Stimulated activated CD8-positive, alpha-beta memory T cell treated with anti-CD3 and anti-CD28 coated beads, Interleukin-7, amount 100 ng/mL, for 48 hours (primary cell): Measurements from ENCODE around the gene SAMD4A.
"Not testable (repeated sequence)": the region's sequence is repeated elsewhere in the genome, so short reads cannot be mapped to it uniquely, and the experiment has no call there.

ENCODE experiments used
- DNase-seq, 2 donors: peaks; one replicate each; pipeline ENCODE4 v3.0.0-alpha.2; 2020; ENCODE audit warnings: low read depth in 1 of 2; ENCODE audit errors: extremely low read depth in 1 of 2

The SAMD4A gene

DNA sequence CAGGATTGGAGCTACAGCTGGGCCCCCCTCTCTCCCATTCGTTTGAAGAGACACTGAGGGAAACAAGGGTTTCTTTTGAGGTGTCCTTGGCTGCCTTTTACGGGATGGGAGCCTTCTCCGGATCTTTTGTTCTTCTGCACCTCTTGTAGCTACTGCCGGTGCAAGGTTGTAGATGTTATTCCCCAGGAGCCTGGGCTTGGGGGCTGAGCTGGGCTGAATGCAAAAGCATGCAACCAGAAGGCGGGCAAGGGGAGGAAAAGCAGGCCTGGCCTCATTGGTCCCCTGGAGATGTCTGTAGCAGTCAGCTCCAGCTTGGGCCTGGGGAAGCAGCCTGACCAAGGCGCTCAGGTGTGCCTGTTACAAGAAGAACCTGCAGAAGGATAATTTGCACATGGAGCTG, 225.4 kb downstream of the SAMD4A start:
- no peak for DNase-seq

DNA sequence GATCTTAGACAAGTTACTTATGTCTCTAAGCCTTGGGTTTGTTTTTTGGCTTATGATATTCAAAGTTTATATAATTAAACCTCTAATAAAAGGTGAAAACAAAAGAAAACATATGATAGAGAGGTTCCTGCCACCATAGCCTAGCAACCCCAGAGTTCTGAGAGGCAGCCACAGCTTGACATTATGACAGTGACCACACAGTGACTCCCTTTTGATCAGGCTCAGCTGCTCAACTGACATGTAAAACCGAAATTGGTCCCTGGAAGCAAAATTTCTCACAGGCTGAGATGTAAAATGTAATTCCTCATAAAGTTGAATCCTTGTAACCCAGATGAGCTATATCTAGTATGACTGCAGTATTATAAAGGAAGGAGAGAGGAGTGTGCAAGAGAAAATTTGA, 227.2 kb downstream of the SAMD4A start:
- no peak for DNase-seq

DNA sequence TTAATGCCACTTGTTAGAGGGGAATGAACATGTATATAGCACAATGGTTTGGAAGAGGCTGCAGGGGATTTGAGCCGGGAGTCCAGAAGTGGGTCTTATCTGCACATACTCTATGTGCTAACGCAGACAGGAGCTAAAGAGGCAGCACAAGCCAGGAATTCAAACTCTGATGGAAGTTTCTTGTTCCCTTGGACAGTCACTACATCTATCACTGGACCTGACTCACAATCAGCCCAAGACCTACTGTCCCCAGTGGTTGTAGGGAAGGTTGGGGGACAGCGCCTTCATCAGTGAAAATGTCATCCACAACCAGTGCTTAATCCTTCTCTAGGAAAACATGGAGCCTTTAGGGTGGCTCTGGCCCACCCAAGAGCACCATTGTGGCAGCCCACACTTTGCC, 227.9 kb downstream of the SAMD4A start:
- DNase-seq = no peak

DNA sequence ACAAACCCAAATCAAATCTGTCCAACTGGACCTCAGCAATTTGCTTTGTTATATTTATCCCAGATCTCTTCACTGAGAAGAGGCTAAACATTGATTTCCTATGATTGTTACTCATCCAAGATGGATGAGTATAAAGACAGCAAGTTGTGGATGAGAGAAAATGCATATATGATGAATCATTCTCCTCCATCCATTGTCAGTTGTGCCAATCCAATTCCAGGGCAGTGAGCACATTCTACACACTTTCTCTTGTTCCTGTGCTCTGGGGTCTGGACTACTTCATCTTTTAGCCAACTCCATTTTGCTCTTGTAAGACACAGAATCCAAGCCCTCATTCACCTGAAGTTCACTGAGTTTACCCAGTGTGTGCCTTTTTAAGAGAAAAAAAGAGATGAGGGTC, 230.0 kb downstream of the SAMD4A start:
- DNase-seq = no peak

DNA sequence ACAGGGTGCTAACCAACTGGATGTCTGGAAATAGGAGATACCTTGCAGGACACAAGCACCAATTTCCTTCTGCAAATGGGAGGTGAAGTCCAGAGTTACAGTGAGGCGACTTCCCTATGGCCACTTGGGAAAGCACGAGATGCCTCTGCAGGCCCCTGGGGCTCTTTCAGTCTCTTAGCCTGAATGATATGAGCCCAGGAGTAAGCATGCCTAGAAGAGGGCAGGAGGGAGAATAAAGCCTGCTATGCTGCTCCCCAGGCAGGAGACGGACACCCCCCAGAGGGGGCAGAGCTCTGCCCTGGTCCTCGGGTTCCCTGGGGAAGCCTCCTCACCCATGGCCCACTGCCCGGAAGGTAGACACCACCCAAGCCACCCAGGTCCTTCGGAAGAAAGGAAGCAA, 230.6 kb downstream of the SAMD4A start:
- no peak for DNase-seq

DNA sequence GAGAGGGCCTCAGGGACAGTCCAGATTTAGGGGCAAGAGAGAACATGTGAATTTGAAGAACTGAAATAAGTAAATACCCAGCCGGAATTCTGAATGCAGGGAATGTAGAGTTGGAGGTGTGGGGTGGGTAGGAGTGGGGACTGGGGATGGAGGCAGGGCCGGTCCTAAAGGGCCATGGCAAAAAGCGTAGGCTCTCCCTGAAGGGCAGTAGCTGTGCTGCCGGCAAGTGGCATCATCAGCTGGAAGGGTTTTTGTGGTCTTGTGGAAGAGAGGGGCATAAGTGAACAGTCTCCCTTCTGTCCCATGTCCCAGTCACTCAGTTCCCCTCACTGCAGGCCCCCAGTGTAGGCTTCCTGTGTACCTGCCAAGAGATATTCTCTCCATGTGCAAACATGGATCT, 231.1 kb downstream of the SAMD4A start:
- no peak for DNase-seq

DNA sequence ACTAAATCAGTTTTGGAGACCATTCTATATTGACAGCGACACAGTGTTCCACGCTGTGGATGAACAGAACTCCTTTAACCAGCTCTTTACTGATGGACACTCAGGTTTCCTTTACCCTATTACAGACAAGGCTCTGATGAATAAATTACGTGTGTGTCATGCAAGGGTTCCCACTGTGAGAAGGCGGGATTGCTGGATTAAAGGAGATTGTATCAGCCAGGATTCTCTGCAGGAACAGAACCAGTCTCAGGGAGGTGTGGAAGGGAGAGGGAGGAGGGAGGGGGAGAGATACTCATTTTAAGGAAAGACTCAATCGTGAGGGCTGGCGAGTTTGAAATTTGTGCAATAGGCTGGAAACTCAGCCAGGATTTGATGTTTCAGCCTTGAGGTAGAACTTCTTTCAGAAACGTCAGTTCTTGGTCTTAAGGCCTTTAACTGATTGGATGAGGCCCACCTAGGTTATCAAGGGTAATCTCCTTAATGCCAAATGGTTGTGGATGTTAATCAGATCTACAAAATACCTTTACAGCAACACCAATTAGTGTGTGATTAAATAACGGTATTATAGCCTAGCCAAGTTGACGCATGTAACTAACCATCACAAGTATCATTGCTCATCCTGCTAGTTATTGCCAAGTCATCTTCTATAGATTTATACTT, 231.7 kb downstream of the SAMD4A start:
- no peak for DNase-seq

DNA sequence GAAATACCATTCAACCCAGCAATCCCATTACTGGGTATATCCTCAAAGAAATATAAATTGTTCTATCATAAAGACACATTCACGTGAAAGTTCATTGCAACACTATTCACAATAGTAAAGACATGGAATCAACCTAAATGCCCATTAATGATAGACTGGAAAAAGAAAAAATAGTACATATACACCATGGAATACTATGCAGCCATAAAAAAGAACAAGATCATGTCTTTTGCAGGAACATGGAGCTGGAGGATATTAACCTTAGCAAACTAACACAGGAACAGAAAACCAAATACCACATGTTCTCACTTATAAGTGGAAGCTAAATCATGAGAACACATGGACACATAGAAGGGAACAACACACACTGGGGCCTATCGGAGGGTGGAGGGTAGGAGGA, 234.6 kb downstream of the SAMD4A start:
- DNase-seq = not testable (repeated sequence)

DNA sequence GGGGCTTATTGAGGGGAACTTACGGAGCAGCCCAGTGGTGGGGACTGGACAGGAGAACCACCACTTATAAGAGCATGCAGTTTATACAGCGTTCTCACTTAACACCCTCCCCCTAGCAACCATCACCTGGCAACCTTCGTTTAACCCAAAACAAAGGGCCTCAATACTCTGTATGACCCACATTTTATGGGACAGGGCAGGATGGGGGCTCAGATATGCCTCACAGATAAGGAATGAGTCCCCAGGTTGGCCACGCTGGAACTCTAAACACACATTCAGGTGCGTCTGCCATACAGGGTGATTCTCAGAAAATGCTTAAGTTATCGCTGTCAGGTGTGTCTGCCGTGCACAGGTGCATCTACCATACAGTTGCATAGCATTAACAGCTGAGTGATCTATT, 236.5 kb downstream of the SAMD4A start:
- no peak for DNase-seq

DNA sequence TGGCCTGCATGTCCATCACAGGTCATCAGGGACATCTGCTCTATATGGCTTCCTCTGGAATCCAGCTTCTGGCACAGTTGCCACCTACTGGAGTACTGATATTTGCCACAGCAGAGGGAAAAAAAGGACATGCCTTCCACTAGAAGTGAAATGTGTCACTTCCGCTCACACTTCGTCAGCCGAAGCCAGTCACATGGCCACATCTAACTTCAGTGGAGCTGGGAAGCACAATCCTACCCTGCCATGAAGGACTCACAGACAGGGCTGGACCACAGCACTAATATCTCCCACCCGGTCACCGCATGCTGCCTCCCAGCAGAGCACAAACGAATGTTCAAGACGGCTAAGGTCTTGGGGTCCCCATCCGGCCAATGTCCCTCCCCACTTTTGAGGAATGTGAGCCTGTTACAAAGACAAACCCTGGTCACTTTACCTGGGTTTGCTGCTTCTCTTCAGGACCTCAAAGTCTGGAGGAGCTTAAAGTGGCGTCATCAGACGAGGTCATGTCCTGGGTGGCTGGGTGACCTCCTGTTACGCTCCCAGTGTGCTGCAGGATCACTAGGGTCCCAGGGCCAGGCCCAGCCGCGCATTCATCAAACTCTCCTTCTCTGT, 237.1 kb downstream of the SAMD4A start:
- DNase-seq = no peak

DNA sequence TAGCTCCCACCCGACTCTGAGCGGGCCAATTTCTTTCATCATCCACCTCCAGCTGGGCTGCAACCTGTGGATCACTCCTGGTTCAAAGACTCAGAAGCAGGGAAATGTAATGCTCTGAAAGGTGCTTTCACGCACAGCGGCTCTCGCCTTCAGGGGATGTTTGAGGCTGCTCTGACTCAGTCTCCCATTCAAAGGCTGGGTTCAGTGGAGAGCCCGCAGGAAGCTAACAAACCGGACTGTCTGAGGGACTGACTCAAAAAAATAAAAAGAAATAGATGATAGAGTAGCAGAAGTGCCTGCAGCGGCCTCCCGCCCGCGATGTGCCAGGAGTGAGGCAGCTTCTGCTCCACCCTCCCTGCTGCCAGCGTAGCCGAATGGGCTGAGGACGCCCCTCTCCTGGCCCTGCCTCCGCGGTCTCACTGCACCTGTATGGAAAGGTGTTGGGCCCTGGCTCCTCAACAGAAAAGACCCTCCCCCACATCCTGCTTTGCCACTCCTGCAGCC, 237.7 kb downstream of the SAMD4A start:
- DNase-seq = no peak

DNA sequence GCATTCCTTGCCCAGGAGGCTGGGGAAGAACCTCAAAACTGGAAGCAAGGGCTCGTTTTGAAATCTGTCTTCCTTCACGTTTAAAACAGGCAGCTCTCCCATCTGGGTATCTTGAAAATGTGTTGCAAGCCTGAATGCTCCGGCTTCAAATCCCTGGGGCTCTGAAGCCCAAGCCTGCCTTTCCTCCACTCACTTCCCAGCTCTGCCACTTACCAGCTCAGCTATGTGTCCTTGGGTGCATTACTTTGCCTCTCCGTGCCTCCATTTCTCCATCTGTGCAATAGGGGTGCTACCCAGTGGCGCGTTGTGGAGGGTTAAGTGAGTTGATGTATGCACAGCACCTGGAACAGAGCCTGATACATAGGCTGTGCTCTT, 238.1 kb downstream of the SAMD4A start:
- DNase-seq = no peak

DNA sequence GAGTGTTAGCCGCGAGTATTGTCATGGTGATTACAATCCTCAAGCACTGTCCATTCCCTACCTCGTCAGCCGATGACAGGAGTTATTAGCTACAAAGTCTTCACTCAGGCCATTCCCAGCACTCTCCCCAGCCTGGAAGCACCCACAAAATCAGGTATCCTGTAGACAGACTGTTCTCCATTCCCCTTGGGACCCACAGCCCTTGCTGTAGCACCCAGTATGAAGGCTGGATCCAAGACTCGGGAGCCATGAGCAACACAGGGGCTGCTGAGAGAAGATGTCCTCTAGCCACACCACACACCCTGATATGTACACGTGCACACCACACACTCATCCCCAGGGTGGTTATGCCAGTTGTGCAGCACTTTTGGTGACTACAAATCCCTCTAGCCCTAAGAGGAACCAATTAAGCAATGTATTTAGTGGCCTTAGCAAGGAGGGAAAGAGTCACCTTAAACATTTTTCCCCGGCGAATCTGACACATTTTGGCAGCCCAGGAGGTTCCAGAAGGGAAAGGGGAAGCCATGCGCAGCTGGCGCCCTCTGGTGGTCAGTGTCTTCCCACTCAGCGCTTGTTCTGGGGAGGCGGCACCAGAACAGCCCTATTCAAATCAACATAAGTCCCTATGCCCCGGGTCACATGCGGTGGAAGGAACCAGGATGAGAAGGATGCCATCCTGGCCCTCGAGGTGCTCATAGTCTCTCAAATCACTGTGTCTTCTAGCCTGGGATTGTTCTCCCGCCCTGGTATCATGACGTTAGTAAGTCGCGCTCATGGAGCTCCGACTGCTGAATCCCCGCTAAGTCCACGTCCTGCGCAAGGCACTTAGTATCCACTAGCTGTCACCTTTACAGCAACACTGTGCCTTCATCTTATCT, 238.8 kb downstream of the SAMD4A start:
- peak; percentile 51 to 59 for DNase-seq

DNA sequence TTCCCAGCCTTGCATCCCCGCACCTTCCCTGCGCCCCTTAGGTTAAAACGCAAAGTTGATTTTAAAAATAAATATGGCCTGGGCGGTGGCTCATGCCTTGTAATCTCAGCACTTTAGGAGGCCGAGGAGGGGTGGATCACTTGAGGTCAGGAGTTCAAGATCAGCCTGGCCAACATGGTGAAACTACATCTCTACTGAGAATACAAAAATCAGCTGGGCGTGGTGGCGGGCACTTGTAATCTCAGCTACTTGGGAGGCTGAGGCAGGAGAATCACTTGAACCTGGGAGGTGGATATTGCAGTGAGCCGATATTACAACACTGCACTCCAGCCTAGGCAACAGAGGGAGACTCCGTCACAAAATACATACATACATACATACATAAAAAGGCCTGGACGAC, 239.7 kb downstream of the SAMD4A start:
- no peak for DNase-seq

DNA sequence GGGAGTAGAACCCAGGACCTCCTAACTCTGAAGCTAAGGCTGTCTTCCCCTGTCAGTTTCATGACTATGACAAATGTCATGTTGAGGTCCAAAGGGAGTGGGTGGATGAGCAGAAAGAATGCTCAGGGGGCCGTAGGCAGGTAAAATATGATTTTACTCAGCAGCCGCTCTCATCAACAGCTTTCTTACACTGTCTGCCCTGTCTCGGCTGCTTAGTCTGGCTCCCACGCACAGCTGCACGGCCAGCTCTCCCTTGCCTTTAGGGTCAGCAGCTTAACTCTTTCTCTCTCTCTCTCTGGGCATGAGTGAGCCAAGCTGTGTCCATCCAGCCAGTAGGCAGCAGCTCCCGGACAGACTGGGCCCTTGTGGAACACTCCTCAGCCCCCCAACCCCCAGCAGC, 240.5 kb downstream of the SAMD4A start:
- DNase-seq = no peak

DNA sequence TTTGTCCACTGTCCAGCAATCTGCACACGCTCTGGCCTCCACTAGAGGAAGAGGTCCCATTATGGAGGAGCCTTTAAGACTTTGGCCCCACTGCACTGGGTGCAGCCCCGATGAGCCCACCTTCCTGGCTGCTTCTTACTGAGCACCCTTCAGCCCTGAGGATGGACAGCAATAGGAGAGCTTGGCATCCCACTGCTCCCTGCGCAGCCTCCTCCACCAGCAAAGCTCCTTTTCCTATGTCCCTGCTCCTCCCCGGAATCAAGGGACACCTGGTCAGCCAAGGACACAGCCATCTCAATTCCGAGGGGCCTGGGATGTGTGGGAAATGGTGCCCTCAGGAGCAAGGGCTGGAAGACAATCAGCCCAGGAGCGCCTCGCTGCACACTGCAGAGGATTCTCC, 241.0 kb downstream of the SAMD4A start:
- DNase-seq = no peak

DNA sequence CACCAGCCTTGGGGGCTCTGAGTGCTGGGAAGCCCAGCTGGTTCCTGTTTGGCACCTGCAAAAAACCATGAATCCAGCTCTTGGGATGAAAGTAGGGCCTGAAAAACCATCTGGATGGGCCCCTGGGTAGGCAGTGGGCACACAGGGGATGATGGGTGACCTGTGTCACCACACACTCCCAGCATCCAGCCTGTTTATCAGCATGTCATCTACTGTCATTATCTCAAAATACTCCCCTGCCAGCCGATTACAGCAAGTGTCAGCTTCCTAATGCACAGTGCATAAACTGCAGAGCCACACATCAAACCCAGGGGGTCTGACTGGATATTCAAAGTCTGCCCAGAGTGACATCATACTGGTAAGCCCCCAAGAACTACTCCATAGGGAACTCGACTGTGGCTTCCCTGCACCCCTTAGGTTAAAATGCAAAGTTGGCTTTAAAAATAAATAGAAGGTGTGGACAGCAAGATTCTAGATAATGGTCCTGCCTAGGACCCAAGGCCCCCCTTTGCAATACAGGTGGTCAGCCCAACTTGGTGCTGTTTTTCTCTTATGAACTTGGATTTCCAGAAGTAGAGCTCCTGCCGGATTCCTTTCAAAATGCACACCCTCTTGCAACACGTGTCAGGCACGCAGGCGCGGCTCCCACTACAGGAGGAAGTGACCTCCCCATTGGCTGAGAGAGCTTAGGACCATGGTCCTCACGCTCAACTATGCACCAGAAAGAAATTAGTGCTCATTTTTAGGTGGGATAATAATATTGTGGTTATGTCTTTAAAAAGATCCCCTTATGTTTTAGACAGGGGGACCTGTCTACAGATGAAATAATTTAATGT, 241.6 kb downstream of the SAMD4A start:
- no peak for DNase-seq

DNA sequence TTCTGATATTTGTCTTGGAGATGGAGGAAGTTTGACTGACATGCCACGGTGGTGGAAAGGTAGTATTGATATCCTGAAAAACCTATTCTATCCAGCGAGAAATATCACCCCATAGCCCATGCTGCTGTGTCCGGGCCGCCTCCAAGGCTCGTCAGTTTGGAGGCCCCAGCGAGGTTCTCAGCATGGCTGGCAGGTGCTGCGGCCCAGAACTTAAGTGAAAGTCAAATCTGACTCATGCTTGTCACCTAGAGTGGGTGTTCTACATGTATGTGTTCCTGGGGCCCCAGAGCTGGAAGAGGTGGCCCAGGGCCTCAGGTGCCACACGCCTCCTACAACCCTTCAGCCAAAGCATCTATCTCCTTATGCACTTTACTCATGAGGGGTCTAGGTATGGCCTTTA, 242.8 kb downstream of the SAMD4A start:
- DNase-seq = no peak

DNA sequence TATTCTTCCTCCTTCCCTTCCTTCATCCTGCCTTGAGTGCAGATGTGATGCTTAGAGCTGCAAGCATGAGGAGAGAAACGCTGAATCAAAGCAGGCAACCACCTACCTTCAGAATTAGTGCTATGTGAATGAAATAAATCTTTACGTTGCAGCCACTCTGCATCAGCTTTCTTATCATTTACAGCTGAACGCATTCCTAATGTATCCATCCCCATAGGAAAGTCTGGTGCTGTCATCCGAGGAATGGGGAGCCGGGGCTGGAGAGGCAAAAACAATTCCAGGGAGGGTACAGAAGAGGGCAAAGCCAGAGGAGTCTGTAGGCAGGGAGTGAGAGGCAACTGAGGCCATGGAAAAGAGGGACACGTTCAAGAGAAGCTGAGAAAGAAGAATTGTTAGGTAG, 245.7 kb downstream of the SAMD4A start:
- DNase-seq = no peak

DNA sequence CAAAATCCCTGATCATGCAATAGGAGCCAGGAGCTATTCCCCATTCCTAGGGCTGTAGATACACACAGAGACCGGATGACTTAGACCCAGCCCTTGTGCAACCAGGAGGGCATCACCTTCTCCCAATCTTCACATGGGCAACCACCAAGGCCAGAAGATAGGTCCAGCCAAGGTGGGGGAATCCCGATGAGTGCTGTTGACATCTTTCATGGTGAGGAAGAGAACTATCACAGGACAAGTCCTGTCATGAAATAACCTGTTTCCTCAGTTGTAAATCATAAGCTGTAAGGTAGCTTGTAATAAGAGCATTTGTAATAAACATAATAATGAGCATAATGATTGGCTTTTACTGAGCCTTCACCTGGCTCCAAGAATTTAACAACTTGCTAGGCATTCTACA, 246.2 kb downstream of the SAMD4A start:
- DNase-seq = no peak

DNA sequence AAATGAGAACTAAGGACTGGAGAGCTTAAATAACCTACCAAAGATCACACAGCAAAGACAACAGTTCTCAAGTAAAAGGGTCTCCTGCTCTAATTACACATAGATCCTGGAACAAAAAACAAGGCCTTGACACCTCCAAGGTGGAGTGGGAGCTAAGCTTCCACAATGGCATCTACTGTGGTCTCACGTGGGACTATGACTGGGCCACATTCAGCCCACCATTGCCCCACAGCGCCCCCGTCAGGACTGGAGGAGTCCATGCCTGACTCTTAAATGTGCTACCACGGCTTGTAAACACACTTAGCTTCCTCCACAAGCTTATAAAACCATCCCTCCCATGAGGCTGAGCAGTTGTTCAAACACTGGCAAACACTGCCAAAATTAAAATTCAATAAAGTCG, 247.1 kb downstream of the SAMD4A start:
- peak in 1 of 2 donors; percentile 14 for DNase-seq
